Thyroid gland (tissue), 4 donors: Measurements from ENCODE around the gene SMARCAD1. TPM values are rescaled to one million over a fixed set of nuclear protein-coding genes. Genes with fewer than 3 reads are reported as not detected.
"Not testable (repeated sequence)": the region's sequence is repeated elsewhere in the genome, so short reads cannot be mapped to it uniquely, and the experiment has no call there.

Source experiments
- DNase-seq, 2 donors: peaks; one replicate each; pipeline ENCODE4 v3.0.0-alpha.2; 2019
- H3K27ac ChIP-seq, 3 donors: fragments of 200-600 bp; sonication (generic); 1 replicate in 2 of 3; 2 replicates in 1 of 3; pipeline ENCODE4 v1.5.1; 2016 to 2019; ENCODE audit warnings: mild to moderate bottlenecking in 1 of 3, moderate library complexity in 1 of 3
- H3K27me3 ChIP-seq: fragments of 200-600 bp; sonication (generic); one replicate; pipeline ENCODE4 v1.5.1; 2019
- H3K36me3 ChIP-seq, 2 donors: fragments of 200-600 bp; sonication (generic); one replicate each; pipeline ENCODE4 v1.5.1; 2016 to 2019
- H3K4me1 ChIP-seq, 2 donors: fragments of 200-600 bp; sonication (generic); one replicate each; pipeline ENCODE4 v1.5.1; 2017 to 2019
- H3K4me3 ChIP-seq, 3 donors: fragments of 200-600 bp; sonication (generic); replicated peaks in 1 of 3; 1 replicate in 2 of 3; 2 replicates in 1 of 3; pipeline ENCODE4 v1.5.1; 2016; ENCODE audit warnings: mild to moderate bottlenecking in 1 of 3
- H3K9me3 ChIP-seq: fragments of 200-600 bp; sonication (generic); one replicate; pipeline ENCODE4 v1.5.1; 2017
- CTCF ChIP-seq, 6 experiments: fragments of 200-600 bp in 3 of 6; fragments of 450-650 bp in 3 of 6; sonication (generic) in 3 of 6; IDR thresholded peaks; one replicate each; pipeline ENCODE4 v1.5.1; 2016 to 2019; ENCODE audit warnings: antibody characterized with exemption in 6 of 6, mild to moderate bottlenecking in 2 of 6, inconsistent platforms in 1 of 6, moderate library complexity in 1 of 6
- POLR2A ChIP-seq, 2 donors: fragments of 450-650 bp; IDR thresholded peaks; one replicate each; pipeline ENCODE4 v1.6.1; 2017; ENCODE audit warnings: antibody characterized with exemption in 2 of 2, mild to moderate bottlenecking in 2 of 2, moderate library complexity in 1 of 2
- WGBS, 2 donors: methylation state at CpG; one replicate each; pipeline ENCODE4 v1.1.5; 2017; 5-methylcytosine and 5-hydroxymethylcytosine counted together
- intact Hi-C: fragments of 100-400 bp; cut with DNase I; formaldehyde crosslinking; loops from one replicate; pipeline ENCODE4 v1.15.1; 2023
- total RNA-seq, 4 donors: library from RNA; depleted of rRNA; stranded (reverse); fragments of >200 nt; gene quantifications; one replicate each; pipeline ENCODE4 v1.2.3, GENCODE V29; 2016

The SMARCAD1 gene
- total RNA-seq, 4 donors from 2014 or later = 35.1 to 46.5 (median 40.2) TPM

GRCh38 chr4:94278781-94279180 is 71.1 kb downstream of the SMARCAD1 start:
- Histone ChIP-seq H3K4me3 (no peak overlapping the region), H3K9me3 (no peaks in the 10 kb centered on the region), H3K27ac (no peak overlapping the region), H3K4me1 (no peaks in the 10 kb centered on the region), H3K27me3 (no peaks in the 10 kb centered on the region), H3K36me3 (peaks cover 38 to 51% of the 10 kb centered on the region in 2 donors)
- WGBS, 2 donors = 97% methylated on average over 2 of the region's 2 CpGs
- intact Hi-C loops = no loop called here
- TF ChIP-seq POLR2A (IDR thresholded peaks at IDR 0.05) = no peak
- no peak for TF ChIP-seq CTCF (IDR thresholded peaks at IDR 0.05)
- no peak for DNase-seq

- peaks cover 18 to 39% of the 10 kb centered on the region in 2 donors for H3K36me3 ChIP-seq
- no peaks in the 10 kb centered on the region for H3K4me1 ChIP-seq
- H3K27me3 ChIP-seq = no peaks in the 10 kb centered on the region
- no peak for DNase-seq
- H3K9me3 ChIP-seq = no peaks in the 10 kb centered on the region
- TF ChIP-seq CTCF (IDR thresholded peaks at IDR 0.05) (no peak), POLR2A (IDR thresholded peaks at IDR 0.05) (no peak)
- whole genome bisulfite sequencing, 2 donors = 89 to 94% methylated on average over 1 of the region's 1 CpG
- intact Hi-C loops = no loop called here
- no peak overlapping the region for H3K27ac ChIP-seq
- no peak overlapping the region for H3K4me3 ChIP-seq
Measured at GRCh38 chr4:94284889-94285288, 77.2 kb downstream of the SMARCAD1 start.

- intact Hi-C loops = no loop called here
- no peak overlapping the region for H3K27ac ChIP-seq
- TF ChIP-seq POLR2A (IDR thresholded peaks at IDR 0.05) (no peak), CTCF (IDR thresholded peaks at IDR 0.05) (no peak)
- H3K9me3 ChIP-seq = no peaks in the 10 kb centered on the region
- no peaks in the 10 kb centered on the region for H3K27me3 ChIP-seq
- H3K4me1 ChIP-seq = no peaks in the 10 kb centered on the region
- peaks cover 18 to 36% of the 10 kb centered on the region in 2 donors for H3K36me3 ChIP-seq
- H3K4me3 ChIP-seq = no peak overlapping the region
- no peak for DNase-seq
- WGBS, 2 donors = 97 to 98% methylated on average over 4 of the region's 4 CpGs
Measured at GRCh38 chr4:94285666-94286065, 78.0 kb downstream of the SMARCAD1 start.

- TF ChIP-seq CTCF (IDR thresholded peaks at IDR 0.05) (no peak), POLR2A (IDR thresholded peaks at IDR 0.05) (no peak)
- Histone ChIP-seq H3K27me3 (no peaks in the 10 kb centered on the region), H3K4me1 (no peaks in the 10 kb centered on the region), H3K4me3 (no peak overlapping the region), H3K36me3 (peaks cover 2 to 8% of the 10 kb centered on the region in 2 donors), H3K27ac (no peak overlapping the region), H3K9me3 (no peaks in the 10 kb centered on the region)
- intact Hi-C loops = no loop called here
- DNase-seq = no peak
- 91 to 94% methylated on average over 2 of the region's 2 CpGs for WGBS, 2 donors
Measured at GRCh38 chr4:94290245-94290644, 82.6 kb downstream of the SMARCAD1 start.

GRCh38 chr4:94293981-94294380 is 86.3 kb downstream of the SMARCAD1 start:
- whole genome bisulfite sequencing, 2 donors = 72 to 83% methylated on average over 4 of the region's 4 CpGs

GRCh38 chr4:94295473-94295872 is 87.8 kb downstream of the SMARCAD1 start:
- intact Hi-C loops, DNase-seq, H3K4me3 ChIP-seq, H3K9me3 ChIP-seq, H3K27me3 ChIP-seq, H3K36me3 ChIP-seq, H3K4me1 ChIP-seq, H3K27ac ChIP-seq: not testable (repeated sequence)
- whole genome bisulfite sequencing, 2 donors = 81 to 85% methylated on average over 6 of the region's 6 CpGs

More at GRCh38 chr4:94293981-94294380, 86.3 kb downstream of the SMARCAD1 start:
- H3K4me3 ChIP-seq, DNase-seq, intact Hi-C loops, H3K27ac ChIP-seq, H3K9me3 ChIP-seq, H3K4me1 ChIP-seq, H3K36me3 ChIP-seq, H3K27me3 ChIP-seq: not testable (repeated sequence)
